Peyer's patch (tissue), 4 donors: Measurements from ENCODE around the gene CD72. TPM values are rescaled to one million over a fixed set of nuclear protein-coding genes. Genes with fewer than 3 reads are reported as not detected.

Source experiments
- DNase-seq, 3 donors: peaks; one replicate each; pipeline ENCODE4 v3.0.0-alpha.2; 2017 to 2019
- H3K27ac ChIP-seq, 4 donors: fragments of 200-600 bp; sonication (generic); one replicate each; pipeline ENCODE4 v1.5.1; 2016 to 2019
- H3K27me3 ChIP-seq, 2 donors: fragments of 200-600 bp; sonication (generic); one replicate each; pipeline ENCODE4 v1.5.1; 2019
- H3K36me3 ChIP-seq, 3 donors: fragments of 200-600 bp; sonication (generic); one replicate each; pipeline ENCODE4 v1.5.1; 2016 to 2019
- H3K4me1 ChIP-seq, 4 donors: fragments of 200-600 bp; sonication (generic); one replicate each; pipeline ENCODE4 v1.5.1; 2016 to 2019
- H3K4me3 ChIP-seq, 4 donors: fragments of 200-600 bp; sonication (generic); 1 replicate in 3 of 4; 2 replicates in 1 of 4; pipeline ENCODE4 v1.5.1; 2016 to 2019; ENCODE audit warnings: mild to moderate bottlenecking in 1 of 4
- H3K9me3 ChIP-seq, 4 donors: fragments of 200-600 bp; sonication (generic); one replicate each; pipeline ENCODE4 v1.5.1; 2016 to 2019; ENCODE audit warnings: mild to moderate bottlenecking in 1 of 4
- POLR2A ChIP-seq, 2 donors: fragments of 450-650 bp; IDR thresholded peaks; one replicate each; pipeline ENCODE4 v1.5.1; 2017; ENCODE audit warnings: antibody characterized with exemption in 2 of 2, mild to moderate bottlenecking in 2 of 2, moderate library complexity in 2 of 2
- total RNA-seq, 4 donors: library from RNA; depleted of rRNA; stranded (reverse); fragments of >200 nt; gene quantifications; one replicate each; pipeline ENCODE4 v1.1.0, GENCODE V29; 2016
- TF ChIP-seq, protein P1 (sequence below), 6 experiments: fragments of 450-650 bp in 4 of 6; fragments of 200-600 bp in 2 of 6; sonication (generic) in 1 of 6; IDR thresholded peaks; one replicate each; pipeline ENCODE4 v1.5.1; 2017 to 2019; ENCODE audit warnings: antibody characterized with exemption in 6 of 6, mild to moderate bottlenecking in 3 of 6, moderate library complexity in 1 of 6

The CD72 gene
- total RNA-seq, 4 donors from 2014 or later = 2.3 to 62.7 (median 4.4) TPM

DNA sequence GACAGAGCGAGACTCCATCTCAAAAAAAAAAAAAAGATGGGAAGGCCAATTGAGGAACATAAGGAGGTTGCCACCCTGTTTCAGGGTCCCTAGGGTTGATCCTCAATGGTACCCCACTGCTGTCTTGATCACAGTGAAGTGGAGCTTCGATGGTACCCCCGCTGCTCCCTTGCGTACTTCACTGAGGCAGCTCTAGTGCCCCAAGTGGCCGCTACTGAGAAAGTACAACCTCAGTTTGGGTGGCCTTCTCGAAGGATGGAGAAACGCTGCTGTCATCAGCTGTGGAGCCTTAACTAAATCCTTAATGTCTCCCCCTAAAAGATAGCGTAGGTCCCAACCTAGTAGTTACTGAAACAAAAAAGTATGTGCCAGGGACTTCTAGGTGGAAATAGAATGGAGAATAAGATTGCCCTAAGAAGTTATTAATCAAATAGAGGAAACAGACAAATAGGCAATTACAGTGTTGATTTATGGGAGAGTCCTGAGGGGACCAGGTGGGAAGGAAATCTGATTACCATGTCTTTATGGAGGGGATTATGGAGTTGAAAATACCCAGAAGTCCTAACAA, 6.9 kb downstream of the CD72 start:
- Histone ChIP-seq H3K9me3 (no peaks in the 10 kb centered on the region), H3K27me3 (no peaks in the 10 kb centered on the region), H3K4me3 (no peak overlapping the region), H3K36me3 (peaks cover 0 to 34% (median 0%) of the 10 kb centered on the region in 3 donors), H3K4me1 (peaks cover 0 to 11% (median 3%) of the 10 kb centered on the region in 4 donors), H3K27ac (peak overlapping the region in 1 of 4 donors; percentile 20)
- DNase-seq = peak in 2 of 3 donors; percentile 62 to 83
- TF ChIP-seq, protein P1, sequence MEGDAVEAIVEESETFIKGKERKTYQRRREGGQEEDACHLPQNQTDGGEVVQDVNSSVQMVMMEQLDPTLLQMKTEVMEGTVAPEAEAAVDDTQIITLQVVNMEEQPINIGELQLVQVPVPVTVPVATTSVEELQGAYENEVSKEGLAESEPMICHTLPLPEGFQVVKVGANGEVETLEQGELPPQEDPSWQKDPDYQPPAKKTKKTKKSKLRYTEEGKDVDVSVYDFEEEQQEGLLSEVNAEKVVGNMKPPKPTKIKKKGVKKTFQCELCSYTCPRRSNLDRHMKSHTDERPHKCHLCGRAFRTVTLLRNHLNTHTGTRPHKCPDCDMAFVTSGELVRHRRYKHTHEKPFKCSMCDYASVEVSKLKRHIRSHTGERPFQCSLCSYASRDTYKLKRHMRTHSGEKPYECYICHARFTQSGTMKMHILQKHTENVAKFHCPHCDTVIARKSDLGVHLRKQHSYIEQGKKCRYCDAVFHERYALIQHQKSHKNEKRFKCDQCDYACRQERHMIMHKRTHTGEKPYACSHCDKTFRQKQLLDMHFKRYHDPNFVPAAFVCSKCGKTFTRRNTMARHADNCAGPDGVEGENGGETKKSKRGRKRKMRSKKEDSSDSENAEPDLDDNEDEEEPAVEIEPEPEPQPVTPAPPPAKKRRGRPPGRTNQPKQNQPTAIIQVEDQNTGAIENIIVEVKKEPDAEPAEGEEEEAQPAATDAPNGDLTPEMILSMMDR (IDR thresholded peaks at IDR 0.05) = peak; percentile 37 to 70 (median 56)
- no peak for TF ChIP-seq POLR2A (IDR thresholded peaks at IDR 0.05)

DNA sequence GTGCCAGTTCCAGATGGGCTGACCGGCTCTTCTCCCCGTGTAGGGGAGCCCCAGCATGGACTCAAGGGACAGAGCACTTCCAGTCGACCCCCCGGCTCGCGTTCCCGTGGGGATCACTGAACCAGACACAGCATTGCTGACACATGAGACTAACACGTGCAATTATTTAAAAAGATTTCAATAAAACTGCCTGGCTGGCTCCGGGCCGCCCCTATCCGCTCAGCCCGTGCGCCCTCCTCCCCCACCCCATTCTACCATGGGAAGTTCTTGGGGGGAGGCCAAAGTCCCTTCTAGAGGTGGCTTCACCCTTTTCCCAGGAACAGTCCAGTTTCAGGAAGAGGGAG, 8.4 kb downstream of the CD72 start:
- DNase-seq = no peak
- TF ChIP-seq, protein P1 (IDR thresholded peaks at IDR 0.05) = no peak
- TF ChIP-seq POLR2A (IDR thresholded peaks at IDR 0.05) = no peak
- peaks cover 0 to 15% (median 6%) of the 10 kb centered on the region in 4 donors for H3K4me1 ChIP-seq
- no peaks in the 10 kb centered on the region for H3K9me3 ChIP-seq
- H3K36me3 ChIP-seq = peaks cover 0 to 34% (median 0%) of the 10 kb centered on the region in 3 donors
- H3K27me3 ChIP-seq = no peaks in the 10 kb centered on the region
- no peak overlapping the region for H3K4me3 ChIP-seq
- H3K27ac ChIP-seq = no peak overlapping the region

DNA sequence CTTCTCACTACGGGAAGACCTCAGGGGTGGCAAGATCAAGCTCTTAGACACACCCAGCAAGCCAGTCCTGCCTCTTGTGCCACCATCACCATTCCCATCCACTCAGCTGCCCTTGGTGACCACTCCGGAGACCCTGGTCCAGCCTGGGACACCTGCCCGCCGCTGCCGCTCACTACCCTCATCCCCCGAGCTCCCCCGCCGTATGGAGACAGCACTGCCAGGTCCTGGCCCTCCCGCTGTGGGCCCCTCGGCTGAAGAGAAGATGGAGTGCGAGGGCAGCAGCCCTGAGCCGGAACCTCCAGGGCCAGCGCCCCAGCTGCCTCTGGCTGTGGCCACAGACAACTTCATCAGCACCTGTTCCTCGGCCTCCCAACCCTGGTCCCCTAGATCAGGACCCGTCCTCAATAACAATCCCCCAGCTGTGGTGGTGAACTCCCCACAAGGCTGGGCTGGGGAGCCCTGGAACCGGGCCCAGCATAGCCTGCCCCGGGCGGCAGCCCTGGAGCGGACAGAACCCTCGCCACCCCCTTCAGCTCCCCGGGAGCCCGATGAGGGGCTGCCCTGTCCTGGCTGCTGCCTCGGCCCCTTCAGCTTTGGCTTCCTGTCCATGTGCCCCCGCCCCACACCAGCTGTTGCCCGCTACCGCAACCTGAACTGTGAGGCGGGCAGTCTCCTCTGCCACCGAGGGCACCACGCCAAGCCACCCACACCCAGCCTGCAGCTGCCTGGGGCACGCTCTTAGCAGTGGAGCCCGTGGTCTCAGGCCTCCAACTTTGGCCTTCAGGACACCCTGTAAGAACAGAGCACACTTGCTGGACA, 9.0 kb downstream of the CD72 start:
- no peaks in the 10 kb centered on the region for H3K27me3 ChIP-seq
- no peak overlapping the region for H3K4me3 ChIP-seq
- peaks cover 0 to 34% (median 0%) of the 10 kb centered on the region in 3 donors for H3K36me3 ChIP-seq
- no peak overlapping the region for H3K27ac ChIP-seq
- peaks cover 0 to 15% (median 6%) of the 10 kb centered on the region in 4 donors for H3K4me1 ChIP-seq
- no peak for DNase-seq
- no peak for TF ChIP-seq POLR2A (IDR thresholded peaks at IDR 0.05)
- TF ChIP-seq, protein P1 (IDR thresholded peaks at IDR 0.05) = no peak
- no peaks in the 10 kb centered on the region for H3K9me3 ChIP-seq

DNA sequence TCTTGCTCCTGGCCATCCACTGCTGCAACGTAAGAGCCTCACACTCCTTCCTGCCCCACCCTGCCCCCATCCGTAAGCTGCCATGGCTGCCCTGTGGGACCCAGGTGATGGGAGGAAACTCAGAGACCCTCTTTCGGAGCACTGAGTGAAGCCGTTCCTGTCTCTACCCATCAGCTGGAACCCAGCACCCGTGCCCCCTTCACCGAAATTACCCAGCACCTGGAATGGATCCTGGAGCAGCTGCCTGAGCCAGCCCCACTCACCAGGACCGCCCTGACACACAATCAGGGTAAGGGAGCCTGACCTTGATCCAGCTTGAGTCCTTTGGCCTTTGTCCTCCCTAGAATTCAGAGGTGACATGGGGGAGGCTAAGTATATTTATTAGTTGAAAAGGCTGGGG, 10.0 kb downstream of the CD72 start:
- no peak for DNase-seq
- no peak for TF ChIP-seq POLR2A (IDR thresholded peaks at IDR 0.05)
- H3K9me3 ChIP-seq = no peaks in the 10 kb centered on the region
- H3K36me3 ChIP-seq = peaks cover 0 to 34% (median 0%) of the 10 kb centered on the region in 3 donors
- H3K27me3 ChIP-seq = no peaks in the 10 kb centered on the region
- H3K4me1 ChIP-seq = peaks cover 0 to 20% (median 6%) of the 10 kb centered on the region in 4 donors
- H3K4me3 ChIP-seq = no peak overlapping the region
- no peak overlapping the region for H3K27ac ChIP-seq

DNA sequence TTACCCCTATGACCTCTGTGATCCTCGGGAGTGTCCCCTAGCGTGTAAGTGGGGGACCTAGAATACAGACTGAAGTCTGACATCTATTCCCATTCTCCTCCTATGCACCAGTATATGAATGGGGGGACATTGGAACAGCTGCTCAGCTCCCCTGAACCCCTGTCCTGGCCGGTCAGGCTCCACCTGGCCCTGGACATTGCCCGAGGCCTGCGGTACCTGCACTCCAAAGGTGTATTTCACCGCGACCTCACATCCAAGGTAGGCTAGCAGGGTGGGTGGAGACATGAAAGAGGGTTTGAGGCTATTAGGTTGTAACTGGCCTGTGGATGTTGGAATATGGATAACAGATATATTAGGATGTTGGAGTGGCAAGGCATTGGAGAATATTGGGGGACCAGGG, 11.5 kb downstream of the CD72 start:
- no peak for TF ChIP-seq POLR2A (IDR thresholded peaks at IDR 0.05)
- TF ChIP-seq, protein P1 (IDR thresholded peaks at IDR 0.05) = no peak
- Histone ChIP-seq H3K27ac (no peak overlapping the region), H3K27me3 (no peaks in the 10 kb centered on the region), H3K4me3 (no peak overlapping the region), H3K4me1 (peaks cover 0 to 23% (median 6%) of the 10 kb centered on the region in 4 donors), H3K9me3 (no peaks in the 10 kb centered on the region), H3K36me3 (peaks cover 0 to 34% (median 0%) of the 10 kb centered on the region in 3 donors)
- DNase-seq = no peak

DNA sequence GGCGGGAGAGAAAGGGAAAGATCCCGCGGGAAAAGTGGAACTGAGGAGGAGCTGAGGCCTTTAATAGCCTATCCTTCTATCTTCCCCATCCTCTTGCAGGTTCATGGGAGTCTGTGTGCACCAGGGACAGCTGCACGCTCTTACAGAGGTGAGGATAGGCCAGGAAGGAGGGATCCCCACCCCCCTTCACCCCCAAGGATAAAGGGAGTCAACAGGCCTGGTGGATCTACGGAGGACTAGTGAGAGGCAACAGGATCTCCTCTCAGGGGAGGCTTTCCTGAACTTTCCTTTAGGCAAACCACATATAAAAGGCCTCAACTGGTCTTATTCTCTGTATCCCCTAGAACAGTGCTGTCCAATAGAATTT, 12.1 kb downstream of the CD72 start:
- no peaks in the 10 kb centered on the region for H3K27me3 ChIP-seq
- no peaks in the 10 kb centered on the region for H3K9me3 ChIP-seq
- H3K27ac ChIP-seq = peak overlapping the region in 3 of 4 donors; percentile 95 to 98 (median 96)
- H3K4me1 ChIP-seq = peaks cover 0 to 23% (median 6%) of the 10 kb centered on the region in 4 donors
- peaks cover 0 to 34% (median 0%) of the 10 kb centered on the region in 3 donors for H3K36me3 ChIP-seq
- TF ChIP-seq, protein P1 (IDR thresholded peaks at IDR 0.05) = no peak
- no peak for TF ChIP-seq POLR2A (IDR thresholded peaks at IDR 0.05)
- peak overlapping the region; percentile 88 to 92 (median 92) for H3K4me3 ChIP-seq
- DNase-seq = no peak
